ENCODE results near the gene EYS.

DNA sequence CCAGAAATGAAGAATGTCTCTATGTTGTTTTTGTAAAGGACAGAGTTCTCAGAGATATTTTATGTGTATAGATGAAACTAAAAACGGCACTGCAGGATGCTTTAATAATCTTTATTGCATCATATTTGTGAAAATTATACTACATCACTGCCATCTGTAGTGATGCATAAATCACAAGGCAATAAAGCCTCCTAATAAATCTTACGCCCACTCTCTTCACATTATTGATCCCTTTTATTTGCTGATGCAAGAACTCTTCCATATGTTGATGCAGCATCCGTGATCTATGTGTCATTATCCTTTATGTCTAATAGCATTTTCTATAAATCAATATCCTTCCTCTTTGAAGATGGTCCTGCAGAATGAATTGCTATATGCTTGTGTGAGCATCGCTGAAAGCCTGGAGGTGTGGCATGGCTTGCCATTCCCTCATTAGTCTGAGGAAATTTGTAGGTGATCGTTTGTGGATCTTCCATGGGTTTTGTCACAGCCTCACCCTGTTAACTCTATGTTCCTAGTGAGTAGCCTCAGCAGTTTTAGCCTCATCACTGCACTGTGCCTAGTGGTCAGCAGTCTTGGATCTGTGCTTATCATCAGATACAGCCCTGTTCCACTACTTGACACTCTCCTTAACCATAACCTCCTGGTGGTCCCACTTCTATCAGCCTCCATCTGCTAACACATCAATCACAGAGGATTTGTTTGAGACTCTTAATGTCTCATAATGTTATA lies 983.5 kb downstream of the EYS start:
- no peak for TF ChIP-seq GATA2 (IDR thresholded peaks at IDR 0.05; ENCODE audit: low read depth, low read length)
- TF ChIP-seq GATA3 (IDR thresholded peaks at IDR 0.05; ENCODE audit: low read depth, low read length), result no peak

Data from SH-SY5Y (cell line).